Upper lobe of left lung (tissue), 6 donors: ENCODE measurements around the gene EN2. TPM values are rescaled to one million over a fixed set of nuclear protein-coding genes. Genes with fewer than 3 reads are reported as not detected.

ENCODE experiments used
- ATAC-seq, 2 donors: fragments of 200-7000 bp; cut with Tn5 transposase; one replicate each; pipeline ENCODE4 v1.9.1; 2022; ENCODE audit warnings: mild to moderate bottlenecking in 2 of 2, moderate library complexity in 2 of 2; ENCODE audit not compliant: low FRiP score in 2 of 2
- DNase-seq, 2 donors: peaks; one replicate each; pipeline ENCODE4 v3.0.0-alpha.2; 2019 to 2020
- H3K27ac ChIP-seq, 4 donors: fragments of 200-600 bp; sonication (generic); one replicate each; pipeline ENCODE4 v1.5.1; 2016 to 2019
- H3K27me3 ChIP-seq, 4 donors: fragments of 200-600 bp; sonication (generic); one replicate each; pipeline ENCODE4 v1.5.1; 2017 to 2019
- H3K36me3 ChIP-seq, 4 donors: fragments of 200-600 bp; sonication (generic); one replicate each; pipeline ENCODE4 v1.5.1; 2016 to 2019
- H3K4me1 ChIP-seq, 4 donors: fragments of 200-600 bp; sonication (generic); one replicate each; pipeline ENCODE4 v1.5.1; 2018 to 2019
- H3K4me3 ChIP-seq, 4 donors: fragments of 200-600 bp; sonication (generic); one replicate each; pipeline ENCODE4 v1.5.1; 2017 to 2019; ENCODE audit warnings: mild to moderate bottlenecking in 2 of 4, moderate library complexity in 1 of 4
- H3K9me3 ChIP-seq, 4 donors: fragments of 200-600 bp; sonication (generic); one replicate each; pipeline ENCODE4 v1.5.1; 2018 to 2019
- CTCF ChIP-seq, 6 experiments: fragments of 450-650 bp in 4 of 6; fragments of 200-600 bp in 2 of 6; sonication (generic) in 2 of 6; IDR thresholded peaks; one replicate each; pipeline ENCODE4 v1.5.1; 2016 to 2019; ENCODE audit warnings: antibody characterized with exemption in 6 of 6
- EP300 ChIP-seq, 4 donors: sonication (generic); formaldehyde crosslinking; IDR thresholded peaks; one replicate each; pipeline ENCODE4 v1.5.1; 2017; ENCODE audit warnings: antibody characterized with exemption in 4 of 4, control low read depth in 2 of 4
- POLR2A ChIP-seq, 4 donors: fragments of 450-650 bp; IDR thresholded peaks; one replicate each; pipeline ENCODE4 v1.5.1; 2016 to 2017; ENCODE audit warnings: antibody characterized with exemption in 4 of 4, mild to moderate bottlenecking in 2 of 4
- POLR2AphosphoS5 ChIP-seq, 2 donors: sonication (generic); formaldehyde crosslinking; IDR thresholded peaks; one replicate each; pipeline ENCODE4 v1.5.1; 2017; ENCODE audit warnings: antibody characterized with exemption in 2 of 2
- WGBS, 2 donors: methylation state at CpG; one replicate each; pipeline ENCODE4 v1.1.5; 2017 to 2018; 5-methylcytosine and 5-hydroxymethylcytosine counted together
- total RNA-seq, 6 donors: library from RNA; depleted of rRNA in 4 of 6; stranded (reverse); fragments of >200 nt in 4 of 6; gene quantifications; one replicate each; pipeline versions ENCODE4 v1.1.0 to v1.2.1, GENCODE V29; 2016 to 2021
- donor health status: DM: no; HTN: no; CAD: no; lungs with moderate emphysema.
- donor health status: DM: no; HTN: yes; CAD: no; lungs with severe emphysema.

Gene EN2
- total RNA-seq, 6 donors from 2014 or later, result not detected

GRCh38 chr7:155449869-155450557 lies 7.9 kb upstream of the EN2 start:
- H3K4me3 ChIP-seq, result no peak overlapping the region
- peaks cover 0 to 68% (median 44%) of the 10 kb centered on the region in 4 donors for H3K27me3 ChIP-seq
- H3K4me1 ChIP-seq, result peaks cover 7 to 51% (median 17%) of the 10 kb centered on the region in 4 donors
- 2 to 4% methylated on average over 18 to 26 of the region's 52 CpGs for WGBS, 2 donors
- no peaks in the 10 kb centered on the region for H3K9me3 ChIP-seq
- no peaks in the 10 kb centered on the region for H3K36me3 ChIP-seq
- H3K27ac ChIP-seq, result no peak overlapping the region
- peak in 1 of 2 donors; percentile 15 for ATAC-seq
- DNase-seq, result no peak
- TF ChIP-seq CTCF (IDR thresholded peaks at IDR 0.05), result no peak
- no peak for TF ChIP-seq POLR2A (IDR thresholded peaks at IDR 0.05)
- TF ChIP-seq POLR2AphosphoS5 (IDR thresholded peaks at IDR 0.05), result no peak
- TF ChIP-seq EP300 (IDR thresholded peaks at IDR 0.05), result no peak

GRCh38 chr7:155450558-155450969 lies 7.4 kb upstream of the EN2 start:
- ATAC-seq (peak in 1 of 2 donors; percentile 20), DNase-seq (no peak)
- H3K27ac ChIP-seq, result no peak overlapping the region
- H3K27me3 ChIP-seq, result peaks cover 0 to 72% (median 46%) of the 10 kb centered on the region in 4 donors
- WGBS, 2 donors, result 0 to 3% methylated on average over 2 to 23 of the region's 24 CpGs
- peaks cover 7 to 51% (median 17%) of the 10 kb centered on the region in 4 donors for H3K4me1 ChIP-seq
- no peak overlapping the region for H3K4me3 ChIP-seq
- no peaks in the 10 kb centered on the region for H3K36me3 ChIP-seq
- H3K9me3 ChIP-seq, result no peaks in the 10 kb centered on the region
- TF ChIP-seq EP300 (IDR thresholded peaks at IDR 0.05) (no peak), CTCF (IDR thresholded peaks at IDR 0.05) (no peak), POLR2AphosphoS5 (IDR thresholded peaks at IDR 0.05) (no peak), POLR2A (IDR thresholded peaks at IDR 0.05) (no peak)

- TF ChIP-seq POLR2A (IDR thresholded peaks at IDR 0.05) (no peak), CTCF (IDR thresholded peaks at IDR 0.05) (no peak), POLR2AphosphoS5 (IDR thresholded peaks at IDR 0.05) (no peak), EP300 (IDR thresholded peaks at IDR 0.05) (no peak)
- WGBS, 2 donors, result 5% methylated on average over 7 to 46 of the region's 46 CpGs
- H3K9me3 ChIP-seq, result no peaks in the 10 kb centered on the region
These were observed 6.7 kb upstream of the EN2 start for GRCh38 chr7:155450970-155451801.

GRCh38 chr7:155451840-155452239 lies 6.1 kb upstream of the EN2 start:
- TF ChIP-seq CTCF (IDR thresholded peaks at IDR 0.05), result no peak
- no peak for TF ChIP-seq EP300 (IDR thresholded peaks at IDR 0.05)
- TF ChIP-seq POLR2AphosphoS5 (IDR thresholded peaks at IDR 0.05), result no peak
- no peak for TF ChIP-seq POLR2A (IDR thresholded peaks at IDR 0.05)
- Histone ChIP-seq H3K36me3 (no peaks in the 10 kb centered on the region), H3K4me3 (no peak overlapping the region), H3K9me3 (no peaks in the 10 kb centered on the region), H3K27me3 (peaks cover 0 to 85% (median 53%) of the 10 kb centered on the region in 4 donors), H3K4me1 (peaks cover 11 to 62% (median 24%) of the 10 kb centered on the region in 4 donors), H3K27ac (no peak overlapping the region)
- DNase-seq (no peak), ATAC-seq (no peak)
- 8 to 17% methylated on average over 9 of the region's 9 CpGs for WGBS, 2 donors

More at GRCh38 chr7:155450970-155451801, 6.7 kb upstream of the EN2 start:
- Histone ChIP-seq H3K27me3 (peaks cover 0 to 79% (median 49%) of the 10 kb centered on the region in 4 donors), H3K36me3 (no peaks in the 10 kb centered on the region), H3K4me1 (peaks cover 7 to 56% (median 17%) of the 10 kb centered on the region in 4 donors), H3K27ac (no peak overlapping the region), H3K4me3 (no peak overlapping the region)
- DNase-seq (no peak), ATAC-seq (no peak)
